SU-DHL-6 (cell line): ENCODE measurements around the gene LRIG1.

Experiments used
- H2AFZ ChIP-seq: fragments of 200-600 bp; sonication (generic); 2 replicates; pipeline ENCODE4 v1.6.1; 2014; ENCODE audit warnings: low read depth, mild to moderate bottlenecking, moderate library complexity, mixed read lengths, antibody characterized with exemption, low read length; ENCODE audit not compliant: severe bottlenecking
- H3F3A ChIP-seq: fragments of 200-600 bp; shearing (Covaris generic); 2 replicates; pipeline ENCODE4 v1.6.0; 2016; ENCODE audit warnings: antibody characterized with exemption, mild to moderate bottlenecking; ENCODE audit not compliant: insufficient read depth
- H3K27ac ChIP-seq: fragments of 200-600 bp; sonication (generic); 2 replicates; pipeline ENCODE4 v1.5.1; 2016; ENCODE audit warnings: low read depth, mild to moderate bottlenecking, low read length, moderate library complexity, mixed read lengths
- H3K27me3 ChIP-seq: fragments of 200-600 bp; sonication (generic), shearing (Covaris generic); 2 replicates; pipeline ENCODE4 v1.6.0; 2014; ENCODE audit warnings: mild to moderate bottlenecking, low read length
- H3K36me3 ChIP-seq: fragments of 200-600 bp; sonication (generic); 2 replicates; pipeline ENCODE4 v1.6.1; 2014; ENCODE audit warnings: mild to moderate bottlenecking, low read length, mixed read lengths
- H3K4me2 ChIP-seq: fragments of 300-600, 200-600 bp; shearing (Covaris generic), sonication (generic); 2 replicates; pipeline ENCODE4 v1.6.0; 2014; ENCODE audit warnings: low read length, low read depth, mild to moderate bottlenecking; ENCODE audit not compliant: poor library complexity, severe bottlenecking
- H3K4me3 ChIP-seq: fragments of 200-600 bp; sonication (generic); 2 replicates; pipeline ENCODE4 v1.5.1; 2014; ENCODE audit warnings: antibody characterized with exemption, low read length, mild to moderate bottlenecking, mixed read lengths; ENCODE audit not compliant: insufficient read depth, poor library complexity, severe bottlenecking
- H3K79me2 ChIP-seq: fragments of 200-600 bp; sonication (generic); 2 replicates; pipeline ENCODE4 v1.6.1; 2014; ENCODE audit warnings: mild to moderate bottlenecking, low read length, moderate library complexity; ENCODE audit not compliant: insufficient read depth
- H3K9ac ChIP-seq: fragments of 200-600 bp; sonication (generic); 2 replicates; pipeline ENCODE4 v1.7.0; 2014; ENCODE audit warnings: mild to moderate bottlenecking, low read length
- H3K9me2 ChIP-seq: fragments of 200-600 bp; sonication (generic); replicated peaks from 2 replicates; pipeline ENCODE4 v1.6.1; 2014; ENCODE audit warnings: low read length; ENCODE audit not compliant: insufficient read depth
- H3K9me3 ChIP-seq: fragments of 200-600 bp; sonication (generic); 2 replicates; pipeline ENCODE4 v1.6.1; 2014; ENCODE audit warnings: low read length, mixed read lengths; ENCODE audit not compliant: insufficient read depth
- H4K20me1 ChIP-seq: fragments of 200-600 bp; sonication (generic); 2 replicates; pipeline ENCODE4 v1.6.1; 2014; ENCODE audit warnings: low read depth, mild to moderate bottlenecking, antibody characterized with exemption, low read length, moderate library complexity, mixed read lengths
- CTCF ChIP-seq: fragments of 200-600 bp; sonication (generic); IDR thresholded peaks from one replicate; pipeline ENCODE4 v1.5.1; 2017; ENCODE audit warnings: antibody characterized with exemption, mild to moderate bottlenecking, low read length, moderate library complexity; ENCODE audit not compliant: insufficient read depth, poor library complexity, severe bottlenecking
- EZH2phosphoT487 ChIP-seq: fragments of 200-600 bp; sonication (generic), shearing (Covaris generic); conservative IDR thresholded peaks from 2 replicates; pipeline ENCODE4 v1.6.1; 2018; ENCODE audit warnings: mild to moderate bottlenecking, antibody characterized with exemption, low read length, moderate library complexity, mixed read lengths

LRIG1 gene

GRCh38 chr3:66335671-66336070, 165.2 kb downstream of the LRIG1 start:
- TF ChIP-seq CTCF: no peak
- no peak for TF ChIP-seq EZH2phosphoT487
- Histone ChIP-seq H3K9ac (no peak overlapping the region), H3K27me3 (no peaks in the 10 kb centered on the region), H3K4me3 (no peak overlapping the region), H3K27ac (no peak overlapping the region), H3K9me3 (no peaks in the 10 kb centered on the region), H2AFZ (no peak overlapping the region), H3K36me3 (no peaks in the 10 kb centered on the region), H3K9me2 (no peaks in the 10 kb centered on the region), H3F3A (no peaks in the 10 kb centered on the region), H3K79me2 (no peaks in the 10 kb centered on the region), H3K4me2 (no peak overlapping the region), H4K20me1 (no peaks in the 10 kb centered on the region)
